HuH-7.5 (cell line): ENCODE data around the gene TMEM63A.
A peak's percentile ranks its signal among the peaks of the same experiment; 100 is the strongest.
"Not testable (repeated sequence)": the region's sequence is repeated elsewhere in the genome, so short reads cannot be mapped to it uniquely, and the experiment has no call there.

Experiments used
- DNase-seq: peaks from one replicate; pipeline ENCODE4 v3.0.0; 2011; ENCODE audit warnings: low spot score

The TMEM63A gene

DNA sequence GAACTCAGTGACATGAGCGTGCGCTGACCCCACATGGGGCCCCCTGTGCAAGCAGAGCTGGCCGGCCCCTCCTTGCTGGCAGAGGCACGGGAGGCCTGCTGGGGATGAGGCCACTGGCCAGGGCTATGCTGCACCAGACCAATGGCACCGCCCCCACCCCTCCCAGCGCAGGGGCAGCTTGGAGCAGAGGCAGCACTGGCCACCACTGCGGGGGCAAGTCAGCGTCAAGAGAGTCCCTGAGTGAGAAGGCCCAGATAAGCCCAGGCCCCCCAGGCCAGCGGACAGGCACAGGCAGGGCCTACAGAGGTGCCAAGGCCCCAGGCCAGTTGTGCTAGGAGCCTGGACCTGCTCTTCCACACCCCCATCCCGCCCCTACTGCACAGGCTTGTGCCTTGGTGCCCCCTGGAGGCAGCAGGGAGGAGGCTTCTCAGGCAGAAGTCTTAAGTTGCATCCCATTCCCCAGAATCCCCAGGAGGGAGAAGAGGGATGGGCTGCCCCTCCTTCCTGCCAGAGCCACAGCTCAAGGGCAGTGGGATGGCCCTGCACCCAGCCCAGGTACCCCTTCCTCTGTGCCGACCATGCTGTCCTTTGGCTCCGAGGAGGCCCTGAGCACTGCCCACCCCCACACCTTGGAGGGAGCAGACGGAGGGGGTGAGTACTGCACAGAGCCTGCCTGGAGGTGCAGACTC, 36.5 kb downstream of the TMEM63A start:
- DNase-seq = peak; percentile 82

DNA sequence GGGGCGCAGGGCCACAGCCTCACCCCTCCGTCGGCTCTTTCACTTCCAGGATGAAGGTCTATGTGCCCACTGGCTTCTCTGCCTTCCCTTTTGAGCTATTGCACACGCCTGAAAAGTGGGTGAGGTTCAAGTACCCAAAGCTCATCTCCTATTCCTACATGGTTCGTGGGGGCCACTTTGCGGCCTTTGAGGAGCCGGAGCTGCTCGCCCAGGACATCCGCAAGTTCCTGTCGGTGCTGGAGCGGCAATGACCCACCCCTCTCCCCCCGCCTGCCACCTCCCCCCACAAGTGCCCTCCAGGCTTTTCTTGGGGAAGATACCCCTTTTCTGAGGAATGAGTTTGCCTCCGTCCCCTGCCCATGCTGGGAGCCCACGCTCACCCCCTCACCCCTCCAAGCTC, 37.1 kb downstream of the TMEM63A start:
- DNase-seq = no peak

GRCh38 chr1:225844236-225845061, 37.7 kb downstream of the TMEM63A start:
- DNase-seq = no peak

GRCh38 chr1:225843426-225843795, 38.8 kb downstream of the TMEM63A start:
- DNase-seq = no peak

DNA sequence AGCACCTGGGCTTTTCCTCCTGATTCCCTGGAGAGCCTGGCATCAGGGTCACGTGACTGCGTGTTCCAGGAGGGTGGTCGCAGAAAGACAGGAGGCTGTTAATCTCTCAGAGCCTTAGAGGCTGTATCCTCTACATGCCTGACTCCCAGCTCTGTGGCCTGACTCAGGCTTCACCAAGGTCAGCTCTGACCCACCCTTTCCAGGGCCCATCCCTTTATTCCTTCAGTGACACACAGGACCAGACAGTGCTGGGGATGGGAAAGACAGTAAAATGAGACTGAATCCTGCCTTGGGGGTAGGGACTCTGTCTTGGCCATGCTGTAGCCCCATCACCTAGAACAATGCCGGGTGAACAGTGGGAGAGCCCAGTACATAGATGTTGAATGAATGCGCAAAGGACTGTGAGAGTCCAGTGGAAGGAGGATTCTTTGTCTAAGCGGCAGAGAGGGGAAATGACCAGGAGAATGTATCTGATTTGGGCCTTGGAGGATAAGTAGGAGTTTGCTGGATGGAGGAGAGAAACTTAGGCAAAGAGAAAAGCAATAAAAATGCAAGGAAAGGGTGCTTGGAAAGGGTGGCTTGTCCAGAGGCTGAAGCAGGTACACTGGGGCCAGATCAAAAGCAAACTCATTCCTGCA, 39.3 kb downstream of the TMEM63A start:
- DNase-seq = no peak

DNA sequence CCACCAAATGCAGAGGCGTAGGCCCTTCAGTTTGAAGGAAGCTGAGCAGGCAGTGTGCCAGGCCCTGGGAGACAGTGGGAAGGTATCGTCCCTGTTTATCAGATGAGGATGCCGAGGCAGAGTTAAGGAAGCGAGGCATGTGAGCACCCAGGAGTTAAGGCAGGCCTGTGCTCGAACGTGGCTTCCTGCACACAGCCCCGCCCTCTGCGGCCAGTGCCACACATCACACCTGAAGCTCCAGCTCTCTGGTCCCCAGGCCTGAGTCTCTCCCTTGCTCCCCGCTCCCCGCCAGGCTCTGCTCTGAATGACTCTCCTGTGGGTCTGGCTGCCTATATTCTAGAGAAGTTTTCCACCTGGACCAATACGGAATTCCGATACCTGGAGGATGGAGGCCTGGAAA, 40.1 kb downstream of the TMEM63A start:
- no peak for DNase-seq

GRCh38 chr1:225840713-225841112, 41.5 kb downstream of the TMEM63A start:
- DNase-seq = no peak

GRCh38 chr1:225840223-225840610, 42.0 kb downstream of the TMEM63A start:
- DNase-seq = no peak

DNA sequence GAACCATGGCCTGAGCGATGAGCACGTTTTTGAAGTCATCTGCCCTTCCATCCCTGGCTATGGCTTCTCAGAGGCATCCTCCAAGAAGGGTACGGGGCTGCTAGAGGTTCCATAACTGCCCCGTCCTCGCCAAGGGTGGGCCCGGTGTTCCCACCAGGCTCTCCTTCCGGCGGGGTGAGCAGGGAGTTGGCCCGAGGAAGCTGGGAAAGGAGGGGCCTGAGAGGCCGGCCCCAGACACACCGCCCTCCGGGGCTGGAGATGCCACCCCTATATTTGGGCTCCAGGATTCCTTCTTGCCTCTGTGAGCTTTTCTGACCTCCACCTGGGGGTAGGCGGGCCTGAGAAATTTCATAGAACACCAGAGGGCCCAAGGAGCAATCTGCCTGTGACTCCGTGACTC, 43.4 kb downstream of the TMEM63A start:
- no peak for DNase-seq

DNA sequence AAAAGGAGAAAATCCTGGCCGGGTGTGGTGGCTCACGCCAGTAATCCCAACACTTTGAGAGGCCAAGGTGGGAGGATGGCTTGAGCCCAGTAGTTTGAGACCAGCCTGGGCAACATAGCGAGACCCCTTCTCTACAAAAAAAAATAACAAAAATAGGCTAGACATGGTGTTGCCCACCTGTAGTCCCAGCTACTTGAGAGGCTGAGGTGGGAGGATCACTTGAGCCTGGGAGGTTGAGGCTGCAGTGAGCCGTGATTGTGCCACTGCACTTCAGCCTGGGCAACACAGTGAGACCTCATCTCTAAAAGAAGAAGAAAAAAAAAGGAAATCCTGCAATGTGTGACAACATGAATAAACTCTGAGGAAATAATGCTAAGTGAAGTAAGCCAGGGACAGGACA, 45.9 kb downstream of the TMEM63A start:
- DNase-seq = not testable (repeated sequence)

GRCh38 chr1:225835856-225836255, 46.3 kb downstream of the TMEM63A start:
- DNase-seq = no peak

DNA sequence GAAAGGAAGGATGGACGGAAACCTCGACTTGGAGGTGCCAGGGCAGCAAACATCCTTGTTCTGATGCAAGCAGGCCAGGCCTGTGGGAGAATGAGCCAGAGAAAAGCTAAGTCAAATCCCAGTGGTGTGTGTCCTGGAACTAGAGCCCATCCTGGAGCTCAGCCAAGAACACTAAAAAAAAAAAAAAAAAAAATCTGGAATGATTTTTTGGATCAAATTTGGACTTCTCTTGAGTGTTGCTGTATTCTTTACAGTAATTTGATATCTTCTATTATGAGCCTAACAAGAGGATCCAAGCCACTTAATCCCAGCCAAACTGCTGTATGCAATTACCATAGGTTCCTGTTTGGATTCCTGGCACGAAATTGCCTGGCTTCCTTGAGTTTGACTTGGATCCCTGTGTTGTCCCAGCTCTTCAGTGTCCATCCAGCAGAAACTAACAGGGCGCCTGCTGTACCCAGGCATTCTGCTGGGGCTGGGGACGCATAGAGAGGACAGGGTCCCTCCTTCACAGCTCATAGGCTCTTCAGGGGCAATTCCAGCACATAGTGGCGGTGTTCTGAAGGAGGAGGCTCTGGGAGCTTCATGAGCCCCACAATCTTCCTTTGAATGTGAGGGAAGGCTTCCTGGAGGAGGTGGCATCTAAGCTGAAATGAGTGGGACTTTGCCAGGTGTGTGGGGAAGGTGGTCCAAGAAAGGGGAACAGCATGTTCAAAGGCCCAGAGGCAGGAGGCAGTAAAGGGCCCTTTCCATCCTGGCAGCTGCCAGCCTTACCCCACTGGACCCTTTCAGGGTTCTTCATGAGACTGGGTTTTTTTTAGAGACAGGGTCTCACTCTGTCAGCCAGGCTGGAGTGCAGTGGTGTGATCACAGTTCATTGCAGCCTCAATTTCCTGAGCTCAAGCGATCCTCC, 47.5 kb downstream of the TMEM63A start:
- no peak for DNase-seq

- no peak for DNase-seq
Observed at GRCh38 chr1:225830841-225831240, 51.3 kb downstream of the TMEM63A start.

DNA sequence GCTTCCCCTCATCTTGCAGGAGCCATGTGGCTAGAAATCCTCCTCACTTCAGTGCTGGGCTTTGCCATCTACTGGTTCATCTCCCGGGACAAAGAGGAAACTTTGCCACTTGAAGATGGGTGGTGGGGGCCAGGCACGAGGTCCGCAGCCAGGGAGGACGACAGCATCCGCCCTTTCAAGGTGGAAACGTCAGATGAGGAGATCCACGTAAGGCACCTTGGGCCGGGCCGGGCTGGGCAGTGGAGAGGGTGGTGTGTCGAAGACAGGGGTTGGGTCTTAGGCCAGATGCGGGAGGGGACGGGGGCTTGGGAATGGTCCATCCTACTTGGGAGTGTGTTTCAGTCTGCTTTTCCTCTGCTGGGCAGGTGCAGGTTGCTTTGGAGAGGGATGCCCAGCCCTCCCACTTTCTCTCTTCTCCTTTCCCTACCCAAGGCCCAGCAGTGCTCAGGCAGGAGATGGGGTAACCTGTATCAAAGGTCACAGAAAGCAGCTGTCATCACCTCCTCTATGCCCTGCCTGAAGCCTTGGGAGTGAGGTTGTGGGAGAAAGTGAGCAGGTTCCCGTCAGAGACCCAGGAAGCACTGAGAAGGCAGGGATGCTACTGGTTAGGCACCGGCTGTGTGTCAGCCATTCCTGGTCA, 53.4 kb downstream of the TMEM63A start:
- no peak for DNase-seq

DNA sequence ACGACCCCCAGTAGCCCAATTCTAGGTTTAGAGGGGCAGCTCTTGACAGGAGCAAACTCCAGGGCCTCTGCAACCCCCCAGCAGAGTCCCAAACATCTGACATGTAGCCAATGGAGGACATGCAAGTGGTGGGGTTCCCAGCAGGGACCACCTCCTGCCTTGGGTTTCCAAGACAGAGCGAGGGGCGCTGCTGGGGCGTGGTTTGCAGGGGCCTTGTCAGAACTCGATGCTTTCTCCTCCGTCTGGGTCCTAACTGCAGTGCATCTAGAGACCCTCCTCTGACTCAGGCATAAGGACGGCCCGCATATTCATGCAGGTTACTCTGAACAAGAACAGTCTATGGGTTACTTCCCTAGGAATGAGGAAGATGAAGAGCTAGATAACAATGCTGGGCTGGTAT, 55.1 kb downstream of the TMEM63A start:
- no peak for DNase-seq

GRCh38 chr1:225825607-225826007, 56.6 kb downstream of the TMEM63A start:
- DNase-seq = no peak

DNA sequence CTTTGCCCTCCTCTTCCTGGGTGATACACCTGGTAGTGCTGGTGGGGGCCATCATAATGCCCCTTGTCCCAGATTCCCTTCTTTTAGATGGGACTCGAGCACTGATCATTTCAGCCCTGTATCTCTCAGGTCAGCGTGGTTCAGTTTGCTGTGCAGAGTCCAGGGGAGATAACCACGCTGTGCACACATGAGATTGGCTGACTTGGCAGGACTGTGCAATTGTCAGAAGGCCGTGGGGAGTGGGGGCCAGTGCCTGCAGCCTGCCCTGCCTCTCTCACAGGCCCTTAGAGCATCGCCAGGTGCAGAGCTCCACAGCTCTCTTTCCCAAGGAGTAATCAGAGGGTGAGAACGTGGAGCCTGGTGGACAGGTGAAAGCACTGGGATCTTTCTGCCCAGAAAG, 57.1 kb downstream of the TMEM63A start:
- peak; percentile 81 for DNase-seq

DNA sequence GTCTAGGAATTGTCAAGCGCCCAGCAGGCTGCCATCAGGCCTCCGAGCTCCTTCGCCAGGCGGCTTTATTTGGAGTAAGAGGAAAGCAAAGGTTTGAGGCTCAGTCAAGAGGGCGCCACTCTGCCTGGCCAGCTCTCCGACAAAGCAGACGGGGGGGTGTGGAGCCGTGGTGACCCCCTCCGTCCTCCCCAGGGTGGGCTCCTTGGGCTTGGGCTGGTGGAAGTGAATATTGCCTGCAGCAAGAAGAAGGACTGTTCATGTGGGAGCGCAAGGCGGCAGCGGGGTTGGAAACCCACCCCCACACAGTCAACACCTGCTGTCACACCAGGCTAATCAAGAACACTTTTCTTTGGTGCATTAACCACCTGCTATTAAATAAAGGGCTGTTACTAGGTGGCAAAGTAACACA, 57.6 kb downstream of the TMEM63A start:
- DNase-seq = no peak

DNA sequence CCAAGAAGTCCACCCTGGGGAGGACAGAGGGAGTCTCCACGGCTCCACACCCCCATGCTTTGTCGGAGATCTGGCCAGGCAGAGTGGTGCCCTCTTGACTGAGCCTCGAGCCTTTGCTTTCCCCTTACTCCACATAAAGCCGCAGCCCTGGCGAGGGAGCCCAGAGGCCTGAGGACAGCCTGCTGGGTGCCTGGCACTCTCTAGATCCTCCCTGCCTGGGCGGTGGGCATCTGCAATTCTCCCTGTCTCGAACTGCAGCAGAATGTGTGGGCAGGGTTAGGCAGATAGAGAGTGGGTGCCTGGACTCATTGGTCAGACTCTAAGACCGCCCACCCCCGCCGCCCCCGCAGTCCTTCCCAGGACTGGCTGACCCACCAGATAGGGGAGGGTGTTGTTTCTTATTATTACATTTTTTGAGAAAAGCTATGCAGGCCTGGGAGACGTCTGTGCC, 58.3 kb downstream of the TMEM63A start:
- DNase-seq = no peak

- no peak for DNase-seq
Observed at GRCh38 chr1:225822655-225823403, 59.4 kb downstream of the TMEM63A start.
